Smooth muscle cell (in vitro differentiated cells): ENCODE results near the gene SIK3. TPM values are rescaled to one million over a fixed set of nuclear protein-coding genes. Genes with fewer than 3 reads are reported as not detected.

Source experiments
- DNase-seq: peaks from one replicate; lab custom pipeline; 2025; ENCODE audit not compliant: unreplicated experiment; lab: John Stamatoyannopoulos, UW
- H2AFZ ChIP-seq: fragments of 200-600 bp; sonication (generic); 2 replicates; pipeline ENCODE4 v1.6.0; 2016; ENCODE audit warnings: antibody characterized with exemption, low read depth, mild to moderate bottlenecking
- H3F3A ChIP-seq: fragments of 200-600 bp; sonication (generic); 2 replicates; pipeline ENCODE4 v1.6.0; 2017; ENCODE audit warnings: antibody characterized with exemption, low read depth
- H3K27ac ChIP-seq: fragments of 200-600 bp; sonication (generic); 2 replicates; pipeline ENCODE4 v1.5.1; 2016; ENCODE audit warnings: low read depth, mild to moderate bottlenecking
- H3K27me3 ChIP-seq: fragments of 200-600 bp; sonication (generic); 2 replicates; pipeline ENCODE4 v1.6.1; 2016; ENCODE audit warnings: low read depth, mild to moderate bottlenecking
- H3K36me3 ChIP-seq: fragments of 200-600 bp; sonication (generic); 2 replicates; pipeline ENCODE4 v1.5.1; 2016; ENCODE audit warnings: low read depth
- H3K4me1 ChIP-seq: fragments of 200-600 bp; sonication (generic); 2 replicates; pipeline ENCODE4 v1.5.1; 2016; ENCODE audit warnings: low read depth
- H3K4me2 ChIP-seq: fragments of 200-600 bp; sonication (generic); 2 replicates; pipeline ENCODE4 v1.6.0; 2016; ENCODE audit warnings: mild to moderate bottlenecking
- H3K4me3 ChIP-seq: fragments of 200-600 bp; sonication (generic); 2 replicates; pipeline ENCODE4 v1.5.1; 2016; ENCODE audit warnings: mild to moderate bottlenecking
- H3K79me2 ChIP-seq: fragments of 200-600 bp; sonication (generic); 2 replicates; pipeline ENCODE4 v1.6.0; 2016; ENCODE audit warnings: low read depth, mild to moderate bottlenecking
- H3K9ac ChIP-seq: fragments of 200-600 bp; sonication (generic); 2 replicates; pipeline ENCODE4 v1.6.0; 2016; ENCODE audit warnings: low read depth
- H3K9me3 ChIP-seq: fragments of 200-600 bp; sonication (generic); replicated peaks from 2 replicates; pipeline ENCODE4 v1.5.1; 2016; ENCODE audit warnings: low read depth
- H4K20me1 ChIP-seq: fragments of 200-600 bp; sonication (generic); 2 replicates; pipeline ENCODE4 v1.6.0; 2016; ENCODE audit warnings: low read depth
- WGBS: methylation state at CpG from one replicate; pipeline ENCODE4 v1.1.7; 2016; ENCODE audit warnings: low lambda C conversion rate; 5-methylcytosine and 5-hydroxymethylcytosine counted together
- polyA plus RNA-seq: library from polyadenylated mRNA; unstranded; fragments of >200 nt; fragmentation: Nextera tagmentation; extraction: Ambion mirVana; gene quantifications from 2 replicates; pipeline ENCODE4 v1.2.1, GENCODE V29; 2016
- total RNA-seq: library from RNA; depleted of rRNA; stranded (reverse); fragments of >200 nt; gene quantifications from 2 replicates; pipeline ENCODE4 v1.2.3, GENCODE V29; 2014
- TF ChIP-seq, protein P1 (sequence below): fragments of 200-600 bp; sonication (generic); IDR thresholded peaks from 2 replicates; pipeline ENCODE4 v1.5.1; 2017; ENCODE audit warnings: borderline replicate concordance, mild to moderate bottlenecking, antibody characterized with exemption; ENCODE audit not compliant: insufficient read depth, poor library complexity, severe bottlenecking

Gene SIK3
- total and polyA plus RNA-seq, 2 experiments from 2014 or later, result 11.0 to 11.9 TPM

DNA sequence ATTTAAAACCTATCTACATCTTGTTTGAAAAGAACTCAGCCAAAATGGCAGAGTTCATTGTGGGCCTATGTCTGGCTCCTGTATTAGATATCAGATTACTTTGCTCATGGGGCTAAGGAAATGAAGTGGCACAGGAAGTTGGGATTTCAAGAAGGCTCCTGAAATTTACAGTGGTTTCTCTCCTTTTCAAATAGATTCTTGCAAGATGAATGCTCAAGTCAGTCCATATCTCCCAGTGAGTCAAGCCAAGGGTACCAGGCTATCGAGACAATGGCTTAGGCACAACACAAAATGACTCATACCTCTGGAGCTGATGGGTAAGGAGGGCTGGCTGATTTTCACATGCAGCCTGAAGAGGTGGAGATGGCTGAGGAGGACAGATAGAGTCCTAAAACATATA is 236.7 kb downstream of the SIK3 start:
- WGBS, result 16% methylated on average over 1 of the region's 1 CpG
- DNase-seq, result no peak
- Histone ChIP-seq H3K4me3 (no peak overlapping the region), H3K36me3 (peaks cover 5% of the 10 kb centered on the region), H3K27ac (peak overlapping the region; percentile 84), H3K27me3 (no peaks in the 10 kb centered on the region), H3K4me1 (no peaks in the 10 kb centered on the region), H3K4me2 (peak overlapping the region; percentile 12), H3K9ac (no peak overlapping the region), H3K9me3 (no peaks in the 10 kb centered on the region), H2AFZ (no peak overlapping the region), H4K20me1 (no peaks in the 10 kb centered on the region), H3K79me2 (no peaks in the 10 kb centered on the region), H3F3A (no peaks in the 10 kb centered on the region)
- TF ChIP-seq, protein P1, sequence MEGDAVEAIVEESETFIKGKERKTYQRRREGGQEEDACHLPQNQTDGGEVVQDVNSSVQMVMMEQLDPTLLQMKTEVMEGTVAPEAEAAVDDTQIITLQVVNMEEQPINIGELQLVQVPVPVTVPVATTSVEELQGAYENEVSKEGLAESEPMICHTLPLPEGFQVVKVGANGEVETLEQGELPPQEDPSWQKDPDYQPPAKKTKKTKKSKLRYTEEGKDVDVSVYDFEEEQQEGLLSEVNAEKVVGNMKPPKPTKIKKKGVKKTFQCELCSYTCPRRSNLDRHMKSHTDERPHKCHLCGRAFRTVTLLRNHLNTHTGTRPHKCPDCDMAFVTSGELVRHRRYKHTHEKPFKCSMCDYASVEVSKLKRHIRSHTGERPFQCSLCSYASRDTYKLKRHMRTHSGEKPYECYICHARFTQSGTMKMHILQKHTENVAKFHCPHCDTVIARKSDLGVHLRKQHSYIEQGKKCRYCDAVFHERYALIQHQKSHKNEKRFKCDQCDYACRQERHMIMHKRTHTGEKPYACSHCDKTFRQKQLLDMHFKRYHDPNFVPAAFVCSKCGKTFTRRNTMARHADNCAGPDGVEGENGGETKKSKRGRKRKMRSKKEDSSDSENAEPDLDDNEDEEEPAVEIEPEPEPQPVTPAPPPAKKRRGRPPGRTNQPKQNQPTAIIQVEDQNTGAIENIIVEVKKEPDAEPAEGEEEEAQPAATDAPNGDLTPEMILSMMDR, result no peak

DNA sequence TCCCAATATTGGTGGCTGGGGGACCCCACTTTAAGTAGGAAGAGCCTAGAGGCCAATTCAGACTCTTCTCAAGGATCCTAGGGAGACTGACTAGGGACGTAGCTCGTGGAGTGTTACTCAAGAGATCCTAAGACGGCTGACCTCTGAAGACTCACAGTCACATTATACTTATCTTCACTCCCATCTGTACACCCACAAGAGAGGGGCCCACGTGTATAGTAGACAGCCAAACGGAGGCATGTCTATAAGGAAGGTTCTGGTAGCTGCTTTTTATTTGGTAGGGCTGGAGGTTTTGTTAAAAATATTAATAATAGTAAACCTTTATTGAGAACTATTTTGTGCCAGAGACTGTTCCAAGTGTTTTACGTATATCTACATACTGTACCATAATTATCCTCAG is 237.9 kb downstream of the SIK3 start:
- H3F3A ChIP-seq, result no peaks in the 10 kb centered on the region
- WGBS, result 87% methylated on average over 6 of the region's 6 CpGs

DNA sequence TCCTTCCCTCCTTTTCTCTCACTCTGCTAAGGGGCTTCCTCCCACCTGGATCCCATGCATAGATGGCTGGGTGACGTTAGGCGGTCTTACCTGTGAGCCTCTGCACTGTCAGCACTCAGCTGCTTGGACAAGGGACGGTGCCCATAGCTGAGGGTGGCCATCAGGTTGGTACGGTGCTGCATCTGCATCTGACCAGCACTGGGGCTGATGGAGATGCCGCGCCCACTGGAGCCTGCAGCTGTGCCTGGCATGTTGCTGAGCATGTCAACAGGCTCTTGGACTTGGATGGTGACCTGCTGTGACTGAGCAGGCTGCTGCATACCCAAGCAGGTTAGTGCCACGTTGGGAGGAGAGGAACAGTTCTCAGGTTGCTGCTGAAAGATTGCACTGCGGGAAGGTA is 239.1 kb downstream of the SIK3 start:
- no peaks in the 10 kb centered on the region for H3K27me3 ChIP-seq
- H3K27ac ChIP-seq, result no peak overlapping the region
- peaks cover 5% of the 10 kb centered on the region for H3K36me3 ChIP-seq
- H2AFZ ChIP-seq, result no peak overlapping the region
- no peaks in the 10 kb centered on the region for H4K20me1 ChIP-seq
- H3K9me3 ChIP-seq, result no peaks in the 10 kb centered on the region
- H3K79me2 ChIP-seq, result no peaks in the 10 kb centered on the region
- no peak overlapping the region for H3K4me2 ChIP-seq
- H3K4me1 ChIP-seq, result no peaks in the 10 kb centered on the region
- H3K4me3 ChIP-seq, result no peak overlapping the region
- WGBS, result 96% methylated on average over 8 of the region's 8 CpGs
- TF ChIP-seq, protein P1, result no peak
- H3K9ac ChIP-seq, result no peak overlapping the region
- no peaks in the 10 kb centered on the region for H3F3A ChIP-seq
- DNase-seq, result no peak

More for the DNA sequence above, 237.9 kb downstream of the SIK3 start:
- Histone ChIP-seq H3K27ac (no peak overlapping the region), H3K9ac (no peak overlapping the region), H3K9me3 (no peaks in the 10 kb centered on the region), H3K4me3 (no peak overlapping the region), H3K4me2 (no peak overlapping the region), H3K27me3 (no peaks in the 10 kb centered on the region), H3K36me3 (peaks cover 5% of the 10 kb centered on the region), H4K20me1 (no peaks in the 10 kb centered on the region), H2AFZ (no peak overlapping the region), H3K79me2 (no peaks in the 10 kb centered on the region), H3K4me1 (no peaks in the 10 kb centered on the region)
- TF ChIP-seq, protein P1, result no peak
- no peak for DNase-seq

DNA sequence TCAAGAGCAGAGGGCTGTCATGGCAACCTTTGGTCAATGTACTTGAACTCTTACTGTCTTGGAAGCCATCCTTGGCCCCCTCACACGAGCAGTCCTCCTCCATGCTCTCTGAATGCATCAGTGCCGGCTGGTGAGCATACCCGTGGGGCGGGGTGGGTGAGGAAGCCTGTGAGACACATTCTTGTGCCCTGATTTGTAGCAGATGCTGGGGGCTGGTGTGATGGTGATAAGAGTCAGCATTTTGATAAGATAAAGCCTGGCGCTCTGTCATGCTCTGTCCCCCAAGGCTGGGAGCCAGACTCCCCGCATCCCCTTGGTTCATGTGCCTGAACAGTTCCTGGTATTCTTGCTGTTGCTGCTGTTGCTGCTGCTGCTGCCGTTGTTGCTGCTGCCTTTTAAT is 240.3 kb downstream of the SIK3 start:
- Histone ChIP-seq H3F3A (no peaks in the 10 kb centered on the region), H3K9ac (no peak overlapping the region), H3K4me2 (no peak overlapping the region), H3K9me3 (no peaks in the 10 kb centered on the region), H3K27me3 (no peaks in the 10 kb centered on the region), H3K27ac (no peak overlapping the region), H2AFZ (no peak overlapping the region), H3K36me3 (peaks cover 5% of the 10 kb centered on the region), H3K4me3 (no peak overlapping the region), H4K20me1 (no peaks in the 10 kb centered on the region), H3K4me1 (no peaks in the 10 kb centered on the region), H3K79me2 (no peaks in the 10 kb centered on the region)
- 44% methylated on average over 7 of the region's 7 CpGs for WGBS
- no peak for DNase-seq
- TF ChIP-seq, protein P1, result no peak
